ENCODE data around the gene GULP1. TPM values are rescaled to one million over a fixed set of nuclear protein-coding genes. Genes with fewer than 3 reads are reported as not detected.
A peak's percentile ranks its signal among the peaks of the same experiment; 100 is the strongest.
"Not testable (repeated sequence)": the region's sequence is repeated elsewhere in the genome, so short reads cannot be mapped to it uniquely, and the experiment has no call there.

GULP1 gene
- total and polyA plus RNA-seq, 7 donors: 5.6 to 18.0 (median 11.3) TPM

DNA sequence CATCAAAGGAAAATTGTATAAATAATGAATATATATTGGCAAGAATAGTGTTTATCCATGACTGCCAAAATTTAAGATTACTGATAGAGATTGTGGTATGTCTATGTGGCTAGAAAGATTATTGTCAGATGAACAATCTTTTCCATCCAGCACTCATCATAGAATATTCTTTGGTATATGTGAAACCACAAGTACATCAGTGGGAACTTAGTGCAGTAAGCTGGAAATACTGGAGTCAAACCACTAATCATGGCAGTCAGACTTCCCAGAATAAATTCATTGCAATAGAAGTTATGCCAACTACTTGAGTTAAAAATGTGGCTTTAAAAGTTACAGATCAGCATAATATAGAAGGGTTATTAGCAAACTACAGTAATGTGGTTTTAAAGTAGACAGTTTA is 310.3 kb downstream of the GULP1 start:
- intact Hi-C loops (cut with DNase I): no loop called here
- DNase-seq: no peak
- H3K27me3 ChIP-seq (ENCODE audit: insufficient read depth in 3 of 3, low read length in 2 of 3): no peaks in the 10 kb centered on the region
- ATAC-seq: no peak
- H3K36me3 ChIP-seq (ENCODE audit: insufficient read depth in 1 of 2, low read depth in 1 of 2): no peaks in the 10 kb centered on the region
- no peak overlapping the region for H3K27ac ChIP-seq
- H3K9me3 ChIP-seq: no peaks in the 10 kb centered on the region
- no peaks in the 10 kb centered on the region for H3K4me1 ChIP-seq
- H3K4me3 ChIP-seq: no peak overlapping the region
- TF ChIP-seq, protein P1, sequence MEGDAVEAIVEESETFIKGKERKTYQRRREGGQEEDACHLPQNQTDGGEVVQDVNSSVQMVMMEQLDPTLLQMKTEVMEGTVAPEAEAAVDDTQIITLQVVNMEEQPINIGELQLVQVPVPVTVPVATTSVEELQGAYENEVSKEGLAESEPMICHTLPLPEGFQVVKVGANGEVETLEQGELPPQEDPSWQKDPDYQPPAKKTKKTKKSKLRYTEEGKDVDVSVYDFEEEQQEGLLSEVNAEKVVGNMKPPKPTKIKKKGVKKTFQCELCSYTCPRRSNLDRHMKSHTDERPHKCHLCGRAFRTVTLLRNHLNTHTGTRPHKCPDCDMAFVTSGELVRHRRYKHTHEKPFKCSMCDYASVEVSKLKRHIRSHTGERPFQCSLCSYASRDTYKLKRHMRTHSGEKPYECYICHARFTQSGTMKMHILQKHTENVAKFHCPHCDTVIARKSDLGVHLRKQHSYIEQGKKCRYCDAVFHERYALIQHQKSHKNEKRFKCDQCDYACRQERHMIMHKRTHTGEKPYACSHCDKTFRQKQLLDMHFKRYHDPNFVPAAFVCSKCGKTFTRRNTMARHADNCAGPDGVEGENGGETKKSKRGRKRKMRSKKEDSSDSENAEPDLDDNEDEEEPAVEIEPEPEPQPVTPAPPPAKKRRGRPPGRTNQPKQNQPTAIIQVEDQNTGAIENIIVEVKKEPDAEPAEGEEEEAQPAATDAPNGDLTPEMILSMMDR (IDR thresholded peaks at IDR 0.05): no peak

DNA sequence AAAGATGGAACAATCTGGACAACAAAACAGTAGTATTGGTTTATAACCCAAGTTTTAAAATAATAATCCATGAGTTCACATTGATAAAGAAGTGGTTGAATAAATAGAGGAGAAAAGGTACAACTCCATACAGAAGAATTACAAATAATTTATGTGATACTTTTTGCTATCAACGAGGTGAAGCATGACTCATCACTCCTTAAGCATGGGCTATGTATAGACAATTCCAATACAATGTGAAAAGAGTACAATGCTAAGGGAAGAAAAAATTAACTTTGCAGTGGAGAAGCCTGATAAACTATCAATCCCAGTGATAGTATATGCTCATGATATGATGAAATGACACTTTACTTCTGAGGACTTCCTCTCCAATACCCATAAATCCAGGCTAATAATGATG is 312.9 kb downstream of the GULP1 start:
- no peaks in the 10 kb centered on the region for H3K36me3 ChIP-seq (ENCODE audit: insufficient read depth in 1 of 2, low read depth in 1 of 2)
- WGBS, 3 donors: 67 to 72% (median 69%) methylated on average over 1 of the region's 1 CpG
- DNase-seq: no peak

DNA sequence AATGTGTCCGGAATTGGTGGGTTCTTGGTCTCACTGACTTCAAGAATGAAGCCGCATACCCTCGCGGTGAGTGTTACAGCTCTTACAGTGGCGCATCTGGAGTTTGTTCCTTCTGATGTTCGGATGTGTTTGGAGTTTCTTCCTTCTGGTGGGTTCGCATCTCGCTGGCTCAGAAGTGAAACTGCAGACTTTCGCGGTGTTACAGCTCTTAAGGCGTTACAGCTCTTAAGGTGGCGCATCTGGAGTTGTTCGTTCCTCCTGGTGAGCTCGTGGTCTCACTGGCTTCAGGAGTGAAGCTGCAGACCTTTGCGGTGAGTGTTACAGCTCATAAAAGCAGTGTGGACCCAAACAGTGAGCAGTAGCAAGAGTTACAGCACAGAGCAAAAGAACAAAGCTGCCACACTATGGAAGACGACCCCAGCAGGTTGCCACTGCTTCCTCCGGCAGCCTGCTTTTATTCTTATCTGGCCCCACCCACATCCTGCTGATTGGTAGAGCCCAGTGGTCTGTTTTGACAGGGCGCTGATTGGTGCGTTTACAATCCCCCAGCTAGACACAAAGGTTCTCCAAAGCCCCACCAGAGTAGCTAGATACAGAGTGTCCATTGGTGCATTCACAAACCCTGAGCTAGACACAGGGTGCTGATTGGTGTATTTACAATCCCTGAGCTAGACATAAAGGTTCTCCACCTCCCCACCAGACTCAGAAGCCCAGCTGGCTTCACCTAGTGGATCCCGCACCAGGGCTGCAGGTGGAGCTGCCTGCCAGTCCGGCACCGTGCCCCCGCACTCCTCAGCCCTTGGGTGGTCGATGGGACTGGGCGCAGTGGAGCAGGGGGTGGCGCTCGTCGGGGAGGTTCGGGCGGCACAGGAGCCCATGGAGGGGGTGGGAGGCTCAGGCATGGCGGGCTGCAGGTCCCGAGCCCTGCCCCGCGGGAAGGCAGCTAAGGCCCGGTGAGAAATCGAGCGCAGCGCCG is 314.2 kb downstream of the GULP1 start:
- DNase-seq: peak in 1 of 2 donors; percentile 23
- not testable (repeated sequence) for H3K4me3 ChIP-seq

More for the DNA sequence above, 312.9 kb downstream of the GULP1 start:
- Histone ChIP-seq H3K4me1 (no peaks in the 10 kb centered on the region), H3K27ac (no peak overlapping the region), H3K4me3 (no peak overlapping the region), H3K9me3 (no peaks in the 10 kb centered on the region), H3K27me3 (ENCODE audit: insufficient read depth in 3 of 3, low read length in 2 of 3) (no peaks in the 10 kb centered on the region)
- no peak for ATAC-seq
- intact Hi-C loops (cut with DNase I): no loop called here
- TF ChIP-seq, protein P1 (IDR thresholded peaks at IDR 0.05): no peak

DNA sequence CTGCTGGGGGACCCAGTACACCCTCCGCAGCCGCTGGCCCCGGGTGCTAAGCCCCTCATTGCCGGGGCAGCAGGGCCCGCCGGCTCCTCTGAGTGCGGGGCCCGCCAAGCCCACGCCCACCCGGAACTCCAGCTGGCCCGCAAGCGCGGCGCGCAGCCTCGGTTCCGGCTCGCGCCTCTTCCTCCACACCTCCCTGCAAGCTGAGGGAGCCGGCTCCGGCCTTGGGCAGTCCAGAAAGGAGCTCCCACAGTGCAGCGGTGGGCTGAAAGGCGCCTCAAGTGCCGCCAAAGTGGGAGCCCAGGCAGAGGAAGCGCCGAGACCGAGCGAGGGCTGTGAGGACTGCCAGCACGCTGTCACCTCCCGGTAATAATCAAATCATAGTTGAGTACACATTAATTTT is 314.9 kb downstream of the GULP1 start:
- DNase-seq; intact Hi-C loops (cut with DNase I); H3K27ac ChIP-seq; H3K4me3 ChIP-seq; H3K27me3 ChIP-seq (ENCODE audit: insufficient read depth in 3 of 3, low read length in 2 of 3); H3K36me3 ChIP-seq (ENCODE audit: insufficient read depth in 1 of 2, low read depth in 1 of 2); H3K4me1 ChIP-seq; ATAC-seq; H3K9me3 ChIP-seq: not testable (repeated sequence)
- 93 to 100% (median 98%) methylated on average over 23 to 30 of the region's 30 CpGs for WGBS, 3 donors

More for the DNA sequence above, 314.2 kb downstream of the GULP1 start:
- H3K27me3 ChIP-seq (ENCODE audit: insufficient read depth in 3 of 3, low read length in 2 of 3); H3K4me1 ChIP-seq; H3K9me3 ChIP-seq; H3K27ac ChIP-seq; intact Hi-C loops (cut with DNase I); ATAC-seq; H3K36me3 ChIP-seq (ENCODE audit: insufficient read depth in 1 of 2, low read depth in 1 of 2): not testable (repeated sequence)
- WGBS, 3 donors: 96 to 97% (median 97%) methylated on average over 30 to 34 of the region's 39 CpGs

DNA sequence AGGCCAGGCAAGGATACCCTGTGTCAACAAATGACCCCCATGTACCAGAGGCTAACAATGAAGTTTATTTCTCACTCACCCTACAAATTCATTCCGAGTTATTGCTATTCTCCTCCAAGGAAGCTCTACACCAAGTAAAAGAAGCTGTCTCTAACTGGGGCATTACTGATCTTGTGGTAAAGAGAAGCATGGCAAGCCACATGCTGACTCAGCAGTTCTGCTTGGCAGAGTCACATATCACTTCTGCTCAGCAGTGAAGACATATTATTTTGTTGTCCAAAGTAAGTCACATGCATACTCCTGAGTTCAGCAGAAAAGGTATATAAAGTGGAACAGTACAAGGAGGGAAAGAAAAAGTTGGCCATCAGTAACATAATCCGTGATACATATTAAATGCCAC is 315.8 kb downstream of the GULP1 start:
- Histone ChIP-seq H3K27me3 (ENCODE audit: insufficient read depth in 3 of 3, low read length in 2 of 3) (no peaks in the 10 kb centered on the region), H3K4me3 (no peak overlapping the region), H3K4me1 (no peaks in the 10 kb centered on the region), H3K9me3 (no peaks in the 10 kb centered on the region), H3K27ac (no peak overlapping the region), H3K36me3 (ENCODE audit: insufficient read depth in 1 of 2, low read depth in 1 of 2) (no peaks in the 10 kb centered on the region)
- 45 to 47% (median 46%) methylated on average over 2 of the region's 2 CpGs for WGBS, 3 donors
- ATAC-seq (no peak), DNase-seq (no peak)
- intact Hi-C loops (cut with DNase I): no loop called here
- TF ChIP-seq, protein P1 (IDR thresholded peaks at IDR 0.05): no peak

Data from psoas muscle (tissue), 8 donors.